ENCODE results near the gene PELI2. TPM values are rescaled to one million over a fixed set of nuclear protein-coding genes. Genes with fewer than 3 reads are reported as not detected.

The PELI2 gene
- total RNA-seq, 1 donor: 3.0 TPM

- no peak for TF ChIP-seq CTCF (IDR thresholded peaks at IDR 0.05; ENCODE audit: insufficient read depth, low read depth, low read length)
- no peak for DNase-seq (ENCODE audit: low read depth)
- no peak overlapping the region for H3K4me3 ChIP-seq (ENCODE audit: low read depth, low read length)
Observed at GRCh38 chr14:56289155-56289554, 170.9 kb downstream of the PELI2 start.

GRCh38 chr14:56290195-56290594, 172.0 kb downstream of the PELI2 start:
- TF ChIP-seq CTCF (IDR thresholded peaks at IDR 0.05; ENCODE audit: insufficient read depth, low read depth, low read length): no peak
- no peak overlapping the region for H3K4me3 ChIP-seq (ENCODE audit: low read depth, low read length)
- DNase-seq (ENCODE audit: low read depth): no peak

GRCh38 chr14:56292970-56293369, 174.8 kb downstream of the PELI2 start:
- DNase-seq (ENCODE audit: low read depth): no peak
- no peak for TF ChIP-seq CTCF (IDR thresholded peaks at IDR 0.05; ENCODE audit: insufficient read depth, low read depth, low read length)
- H3K4me3 ChIP-seq (ENCODE audit: low read depth, low read length): no peak overlapping the region

- TF ChIP-seq CTCF (IDR thresholded peaks at IDR 0.05; ENCODE audit: insufficient read depth, low read depth, low read length): no peak
- DNase-seq (ENCODE audit: low read depth): no peak
Observed at GRCh38 chr14:56293506-56293905, 175.3 kb downstream of the PELI2 start.

GRCh38 chr14:56294128-56294527, 175.9 kb downstream of the PELI2 start:
- no peak overlapping the region for H3K4me3 ChIP-seq (ENCODE audit: low read depth, low read length)
- no peak for DNase-seq (ENCODE audit: low read depth)
- TF ChIP-seq CTCF (IDR thresholded peaks at IDR 0.05; ENCODE audit: insufficient read depth, low read depth, low read length): no peak

More at GRCh38 chr14:56293506-56293905, 175.3 kb downstream of the PELI2 start:
- H3K4me3 ChIP-seq (ENCODE audit: low read depth, low read length): no peak overlapping the region

GRCh38 chr14:56295743-56296142, 177.5 kb downstream of the PELI2 start:
- DNase-seq (ENCODE audit: low read depth): no peak
- no peak for TF ChIP-seq CTCF (IDR thresholded peaks at IDR 0.05; ENCODE audit: insufficient read depth, low read depth, low read length)
- H3K4me3 ChIP-seq (ENCODE audit: low read depth, low read length): no peak overlapping the region

- DNase-seq (ENCODE audit: low read depth): no peak
- H3K4me3 ChIP-seq (ENCODE audit: low read depth, low read length): no peak overlapping the region
- no peak for TF ChIP-seq CTCF (IDR thresholded peaks at IDR 0.05; ENCODE audit: insufficient read depth, low read depth, low read length)
Observed at GRCh38 chr14:56297449-56297848, 179.2 kb downstream of the PELI2 start.

All from fibroblast of villous mesenchyme (primary cell).